SK-N-SH treated with all-trans-retinoic acid at 6 μM for 48 hours (cell line): ENCODE data around the gene TPM4.

Experiments used
- ARNTL ChIP-seq: fragments of 450-650 bp; formaldehyde crosslinking; IDR thresholded peaks from 2 replicates; pipeline ENCODE4 v1.5.0; 2020; ENCODE audit warnings: low read depth, mild to moderate bottlenecking, moderate library complexity, borderline replicate concordance
- CREB5 ChIP-seq: fragments of 250-450 bp; sonication (Bioruptor Pico); IDR thresholded peaks from 2 replicates; pipeline ENCODE4 v1.5.1; 2020; ENCODE audit warnings: low read depth, mild to moderate bottlenecking, moderate library complexity
- CSDC2 ChIP-seq: fragments of 250-450 bp; sonication (Bioruptor Pico); IDR thresholded peaks from 2 replicates; pipeline ENCODE4 v1.5.0; 2020; ENCODE audit warnings: mild to moderate bottlenecking, moderate library complexity
- GLIS3 ChIP-seq: fragments of 250-450 bp; sonication (Bioruptor Pico); IDR thresholded peaks from 2 replicates; pipeline ENCODE4 v1.5.0; 2020; ENCODE audit warnings: mild to moderate bottlenecking, moderate library complexity
- ISL1 ChIP-seq: fragments of 250-450 bp; sonication (Bioruptor Pico); IDR thresholded peaks from 2 replicates; pipeline ENCODE4 v2.1.2; 2022; ENCODE audit warnings: mild to moderate bottlenecking, moderate library complexity
- PATZ1 ChIP-seq: fragments of 250-450 bp; sonication (Bioruptor Pico); IDR thresholded peaks from 2 replicates; pipeline ENCODE4 v1.8.0; 2020; ENCODE audit warnings: mild to moderate bottlenecking, moderate library complexity, borderline replicate concordance
- POU6F1 ChIP-seq: fragments of 250-450 bp; sonication (Bioruptor Pico); IDR thresholded peaks from 2 replicates; pipeline ENCODE4 v1.8.0; 2021; ENCODE audit warnings: low read depth, mild to moderate bottlenecking, moderate library complexity, borderline replicate concordance
- PPARA ChIP-seq: fragments of 250-450 bp; sonication (Bioruptor Pico); IDR thresholded peaks from 2 replicates; pipeline ENCODE4 v1.5.0; 2020; ENCODE audit warnings: mild to moderate bottlenecking, borderline replicate concordance
- RARB ChIP-seq: fragments of 250-450 bp; sonication (Bioruptor Pico); IDR thresholded peaks from 2 replicates; pipeline ENCODE4 v1.8.0; 2021; ENCODE audit warnings: mild to moderate bottlenecking, moderate library complexity
- TCF4 ChIP-seq: fragments of 250-450 bp; sonication (Bioruptor Pico); IDR thresholded peaks from 2 replicates; pipeline ENCODE4 v1.8.0; 2021; ENCODE audit warnings: mild to moderate bottlenecking, moderate library complexity, borderline replicate concordance
- TSHZ2 ChIP-seq: fragments of 250-450 bp; sonication (Bioruptor Pico); IDR thresholded peaks from 2 replicates; pipeline ENCODE4 v1.5.0; 2020; ENCODE audit warnings: mild to moderate bottlenecking, moderate library complexity
- ZFP3 ChIP-seq: fragments of 250-450 bp; sonication (Bioruptor Pico); IDR thresholded peaks from 2 replicates; pipeline ENCODE4 v1.5.0; 2020; ENCODE audit warnings: mild to moderate bottlenecking, moderate library complexity
- ZNF70 ChIP-seq: fragments of 450-650 bp; formaldehyde crosslinking; IDR thresholded peaks from 2 replicates; pipeline ENCODE4 v1.5.0; 2020; ENCODE audit warnings: mild to moderate bottlenecking, moderate library complexity
- ZNF8 ChIP-seq: fragments of 450-650 bp; formaldehyde crosslinking; IDR thresholded peaks from 2 replicates; pipeline ENCODE4 v1.5.0; 2020; ENCODE audit warnings: mild to moderate bottlenecking, moderate library complexity

GRCh38 chr19:16032509-16033135 lies 43.7 kb upstream of the TPM4 start:
- no peak for TF ChIP-seq RARB (CRISPR knock-in tag)
- TF ChIP-seq CSDC2 (CRISPR knock-in tag), result no peak
- TF ChIP-seq TSHZ2, result no peak
- no peak for TF ChIP-seq PPARA
- TF ChIP-seq ZNF70 (CRISPR knock-in tag), result no peak
- no peak for TF ChIP-seq CREB5 (CRISPR knock-in tag)
- TF ChIP-seq POU6F1 (CRISPR knock-in tag), result no peak
- TF ChIP-seq TCF4 (CRISPR knock-in tag), result no peak
- TF ChIP-seq GLIS3 (CRISPR knock-in tag), result no peak
- no peak for TF ChIP-seq ZNF8 (CRISPR knock-in tag)
- no peak for TF ChIP-seq ZFP3 (CRISPR knock-in tag)
- no peak for TF ChIP-seq ARNTL (CRISPR knock-in tag)
- TF ChIP-seq PATZ1 (CRISPR knock-in tag), result no peak
- TF ChIP-seq ISL1, result no peak
